K562 (cell line): ENCODE data around the gene MBOAT2. TPM values are rescaled to one million over a fixed set of nuclear protein-coding genes. Genes with fewer than 3 reads are reported as not detected.
A peak's percentile ranks its signal among the peaks of the same experiment; 100 is the strongest.

Experiments used
- ATAC-seq: fragments of 200-7000 bp; cut with Tn5 transposase; 3 replicates; pipeline ENCODE4 v1.9.1; 2020; ENCODE audit warnings: moderate library complexity
- BruUV-seq: library from RNA; stranded (reverse); fragments of 400-500 nt; replicated peaks from 2 replicates; lab custom pipeline; 2021; lab: Mats Ljungman, UMichigan
- CTCF ChIA-PET: fragments of 300-600 bp; formaldehyde crosslinking; extraction: SDS; loops from one replicate; lab custom pipeline; 2021; ENCODE audit warnings: low intra/inter-chr PET ratio; lab: Yijun Ruan, JAX
- POLR2A ChIA-PET: fragments of 300-600, 350-650 bp; sonication (Branson Sonifier 250); formaldehyde crosslinking; extraction: SDS; loops from one replicate; lab custom pipeline; 2021; ENCODE audit warnings: antibody characterized with exemption, inconsistent platforms; lab: Yijun Ruan, JAX
- DNase-seq, 4 experiments: peaks; one replicate each; pipeline versions ENCODE4 v3.0.0 to v3.0.0-alpha.2; 2011 to 2018; ENCODE audit warnings: low spot score in 3 of 4, mixed read lengths in 3 of 4; ENCODE audit errors: extremely low read depth in 1 of 4
- FAIRE-seq: peaks from 2 replicates; lab custom pipeline; 2011; peaks lifted over from hg19 to GRCh38; lab: Jason Lieb, UNC
- H2AFZ ChIP-seq: 2 replicates; pipeline ENCODE4 v1.6.0; 2011; ENCODE audit warnings: low read depth, low read length, control low read depth, inconsistent platforms
- H3K27ac ChIP-seq: fragments of 200-600 bp; 3 replicates; pipeline ENCODE4 v1.8.0; 2011; ENCODE audit warnings: low read depth, mild to moderate bottlenecking, control low read depth, inconsistent platforms, low read length, moderate library complexity, mixed read lengths; ENCODE audit errors: extremely low read depth
- H3K27me3 ChIP-seq, 2 experiments: fragments of 300-600 bp in 1 of 2; 2 replicates in 1 of 2; 3 replicates in 1 of 2; pipeline versions ENCODE4 v1.6.0 to v1.8.0; 2011; ENCODE audit warnings: inconsistent platforms in 2 of 2, low read length in 2 of 2, mild to moderate bottlenecking in 1 of 2, mixed read lengths in 1 of 2, moderate library complexity in 1 of 2; ENCODE audit not compliant: control insufficient read depth in 2 of 2, insufficient read depth in 2 of 2
- H3K36me3 ChIP-seq: fragments of 300-600 bp; 3 replicates; pipeline ENCODE4 v1.8.0; 2011; ENCODE audit warnings: mild to moderate bottlenecking, low read length, inconsistent platforms; ENCODE audit not compliant: control insufficient read depth, insufficient read depth
- H3K4me1 ChIP-seq, 2 experiments: fragments of 200-600 bp in 1 of 2; replicated peaks in 1 of 2; 2 replicates in 1 of 2; 3 replicates in 1 of 2; pipeline versions ENCODE4 v1.5.1 to v1.8.0; 2011; ENCODE audit warnings: inconsistent platforms in 2 of 2, low read length in 2 of 2, mild to moderate bottlenecking in 1 of 2, mixed read lengths in 1 of 2, moderate library complexity in 1 of 2; ENCODE audit not compliant: control insufficient read depth in 2 of 2, insufficient read depth in 2 of 2
- H3K4me2 ChIP-seq: 2 replicates; pipeline ENCODE4 v1.6.1; 2011; ENCODE audit warnings: low read length, control low read depth, inconsistent platforms, mixed read lengths; ENCODE audit not compliant: insufficient read depth
- H3K4me3 ChIP-seq: fragments of 200-600 bp; sonication (generic), shearing (Covaris generic); 2 replicates; pipeline ENCODE4 v1.5.1; 2016; ENCODE audit warnings: control low read depth, inconsistent platforms
- H3K79me2 ChIP-seq: fragments of 200-600 bp; 3 replicates; pipeline ENCODE4 v1.8.0; 2011; ENCODE audit warnings: low read length, inconsistent platforms; ENCODE audit not compliant: control insufficient read depth, insufficient read depth
- H3K9ac ChIP-seq, 2 experiments: 2 replicates each; pipeline versions ENCODE4 v1.6.0 to v1.6.1; 2011; ENCODE audit warnings: low read depth in 2 of 2, low read length in 2 of 2, control low read depth in 1 of 2, inconsistent platforms in 1 of 2, mild to moderate bottlenecking in 1 of 2, mixed read lengths in 1 of 2; ENCODE audit not compliant: insufficient read depth in 1 of 2
- H3K9me1 ChIP-seq: one replicate; pipeline ENCODE4 v1.6.0; 2011; ENCODE audit warnings: inconsistent platforms, mild to moderate bottlenecking, low read length, moderate library complexity; ENCODE audit not compliant: control insufficient read depth, insufficient read depth
- H3K9me3 ChIP-seq: replicated peaks from 2 replicates; pipeline ENCODE4 v1.5.1; 2011; ENCODE audit warnings: low read depth, low read length, inconsistent platforms; ENCODE audit not compliant: control insufficient read depth, insufficient read depth
- H4K20me1 ChIP-seq: replicated peaks from 2 replicates; pipeline ENCODE4 v1.6.1; 2011; ENCODE audit warnings: low read length, inconsistent platforms, mixed read lengths; ENCODE audit not compliant: control insufficient read depth, insufficient read depth
- C11orf30 ChIP-seq: fragments of 450-650 bp; IDR thresholded peaks from 2 replicates; pipeline ENCODE4 v1.6.1; 2016; ENCODE audit warnings: low read depth, mild to moderate bottlenecking
- CBFA2T3 ChIP-seq: fragments of 450-650 bp; IDR thresholded peaks from 2 replicates; pipeline ENCODE4 v1.6.1; 2017
- FOS ChIP-seq: IDR thresholded peaks from 3 replicates; pipeline ENCODE4 v1.6.1; 2011; ENCODE audit not compliant: insufficient read length; ENCODE audit errors: extremely low read depth
- HDAC6 ChIP-seq: IDR thresholded peaks from 2 replicates; pipeline ENCODE4 v1.6.1; 2012; ENCODE audit warnings: low read depth, mild to moderate bottlenecking, control low read depth, inconsistent platforms, low read length, moderate library complexity
- MAFG ChIP-seq: fragments of 450-650 bp; conservative IDR thresholded peaks from 2 replicates; pipeline ENCODE4 v1.6.1; 2016; ENCODE audit warnings: missing genetic modification characterization, missing compliant biosample characterization
- NFE2 ChIP-seq: IDR thresholded peaks from 2 replicates; pipeline ENCODE4 v1.6.1; 2014; ENCODE audit warnings: antibody characterized with exemption, low read depth
- TGIF2 ChIP-seq: sonication (generic); formaldehyde crosslinking; IDR thresholded peaks from 2 replicates; pipeline ENCODE4 v1.8.1; 2022; ENCODE audit warnings: mild to moderate bottlenecking, missing genetic modification reagents, moderate library complexity
- ZBTB5 ChIP-seq: fragments of 450-650 bp; IDR thresholded peaks from 2 replicates; pipeline ENCODE4 v1.6.1; 2017; ENCODE audit warnings: antibody characterized with exemption
- ZEB2 ChIP-seq: fragments of 450-650 bp; IDR thresholded peaks from 2 replicates; pipeline ENCODE4 v1.6.1; 2016
- ZNF316 ChIP-seq: fragments of 450-650 bp; IDR thresholded peaks from 2 replicates; pipeline ENCODE4 v1.6.1; 2016
- WGBS: fragments of 100-300 bp; shearing (Covaris generic); methylation state at CpG from one replicate; pipeline ENCODE4 v1.1.6; 2016; ENCODE audit warnings: low coverage, mixed read lengths; ENCODE audit not compliant: insufficient coverage; ENCODE audit errors: missing lambda C conversion rate; 5-methylcytosine and 5-hydroxymethylcytosine counted together
- in situ Hi-C: fragments of 300-500 bp; cut with MboI; formaldehyde crosslinking; loops from 4 replicates; pipeline ENCODE4 v1.15.0; 2018; ENCODE audit warnings: inconsistent platforms, mixed read lengths
- intact Hi-C: fragments of 100-400 bp; cut with micrococcal nuclease; formaldehyde crosslinking; loops from 2 replicates; pipeline ENCODE4 v1.14.2; 2022
- polyA plus RNA-seq, 8 experiments: library from polyadenylated mRNA; depleted of rRNA in 4 of 8; stranded (reverse) in 5 of 8; unstranded in 3 of 8; fragments of >200 nt; fragmentation: Nextera tagmentation in 2 of 8; fragmentation: Illumina TruSeq in 1 of 8; extraction: Ambion mirVana in 2 of 8; extraction: Trizol in 1 of 8; gene quantifications; 2 replicates each; pipeline versions ENCODE4 v1.2.1 to v1.2.3, GENCODE V29; 2011 to 2014; ENCODE audit warnings: inconsistent platforms in 1 of 8, missing spikeins in 1 of 8
- total RNA-seq, 7 experiments: library from RNA; depleted of rRNA in 6 of 7; stranded (reverse); fragments of >200 nt in 6 of 7; fragmentation: Illumina TruSeq in 2 of 7; extraction: Trizol in 2 of 7; gene quantifications; 2 replicates each; pipeline versions ENCODE4 v1.2.1 to v1.2.3, GENCODE V29; 2011 to 2021; ENCODE audit warnings: low replicate concordance in 1 of 7
- TF ChIP-seq, protein P1 (sequence below): fragments of 450-650 bp; IDR thresholded peaks from 2 replicates; pipeline ENCODE4 v1.6.1; 2018; ENCODE audit not compliant: partially characterized antibody

The MBOAT2 gene
- total and polyA plus RNA-seq, 9 of the 15 experiments (the other 6 are each of a cell fraction or from before 2014, with no cell fraction given) = 8.4 to 122 (median 27.6) TPM

DNA sequence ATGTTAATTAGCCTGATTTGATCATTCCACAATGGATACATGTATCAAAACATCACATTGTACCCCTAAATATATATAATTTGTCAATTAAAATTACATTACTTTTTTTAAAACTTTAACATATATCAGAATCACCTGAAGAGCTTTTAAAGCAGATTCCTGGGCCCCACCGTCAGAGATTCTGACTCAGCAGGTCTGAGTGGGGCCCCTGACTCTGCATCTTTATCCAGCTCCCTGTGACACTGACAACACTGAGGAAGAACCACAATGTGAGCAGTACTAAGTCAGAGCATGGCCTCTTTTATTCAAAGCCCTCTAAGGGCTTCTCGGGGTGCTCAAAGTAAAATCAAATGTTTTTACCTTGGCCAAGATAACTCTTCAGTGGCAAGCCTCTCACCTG is 175.8 kb downstream of the MBOAT2 start:
- DNase-seq = peak in 1 of 4 experiments; percentile 37
- CTCF ChIA-PET = no interaction called here
- in situ Hi-C loops = no loop called here
- Histone ChIP-seq H3K9ac (peak overlapping the region in 1 of 2 experiments; percentile 20; a peak in 1 of 4 replicates), H3K27ac (no peak overlapping the region), H3K36me3 (peaks cover 20% of the 10 kb centered on the region; the same call in 2 of the 3 replicates), H3K4me3 (no peak overlapping the region), H3K4me2 (no peak overlapping the region), H3K9me3 (no peaks in the 10 kb centered on the region), H3K9me1 (peaks cover 8% of the 10 kb centered on the region)
- WGBS = 28% methylated on average over 2 of the region's 2 CpGs
- no peak for FAIRE-seq
- TF ChIP-seq HDAC6 (no peak), MAFG (tag) (peak; percentile 32), ZEB2 (peak; percentile 18; the same call in 1 of the 2 replicates), ZNF316 (peak; percentile 58), CBFA2T3 (peak; percentile 89), TGIF2 (no peak), NFE2 (peak; percentile 53), ZBTB5 (peak; percentile 36; the same call in 1 of the 2 replicates), C11orf30 (0 out of 2 replicates have a peak, but pooled peaks have one; percentile 23), FOS (peak; percentile 72)
- TF ChIP-seq, protein P1, sequence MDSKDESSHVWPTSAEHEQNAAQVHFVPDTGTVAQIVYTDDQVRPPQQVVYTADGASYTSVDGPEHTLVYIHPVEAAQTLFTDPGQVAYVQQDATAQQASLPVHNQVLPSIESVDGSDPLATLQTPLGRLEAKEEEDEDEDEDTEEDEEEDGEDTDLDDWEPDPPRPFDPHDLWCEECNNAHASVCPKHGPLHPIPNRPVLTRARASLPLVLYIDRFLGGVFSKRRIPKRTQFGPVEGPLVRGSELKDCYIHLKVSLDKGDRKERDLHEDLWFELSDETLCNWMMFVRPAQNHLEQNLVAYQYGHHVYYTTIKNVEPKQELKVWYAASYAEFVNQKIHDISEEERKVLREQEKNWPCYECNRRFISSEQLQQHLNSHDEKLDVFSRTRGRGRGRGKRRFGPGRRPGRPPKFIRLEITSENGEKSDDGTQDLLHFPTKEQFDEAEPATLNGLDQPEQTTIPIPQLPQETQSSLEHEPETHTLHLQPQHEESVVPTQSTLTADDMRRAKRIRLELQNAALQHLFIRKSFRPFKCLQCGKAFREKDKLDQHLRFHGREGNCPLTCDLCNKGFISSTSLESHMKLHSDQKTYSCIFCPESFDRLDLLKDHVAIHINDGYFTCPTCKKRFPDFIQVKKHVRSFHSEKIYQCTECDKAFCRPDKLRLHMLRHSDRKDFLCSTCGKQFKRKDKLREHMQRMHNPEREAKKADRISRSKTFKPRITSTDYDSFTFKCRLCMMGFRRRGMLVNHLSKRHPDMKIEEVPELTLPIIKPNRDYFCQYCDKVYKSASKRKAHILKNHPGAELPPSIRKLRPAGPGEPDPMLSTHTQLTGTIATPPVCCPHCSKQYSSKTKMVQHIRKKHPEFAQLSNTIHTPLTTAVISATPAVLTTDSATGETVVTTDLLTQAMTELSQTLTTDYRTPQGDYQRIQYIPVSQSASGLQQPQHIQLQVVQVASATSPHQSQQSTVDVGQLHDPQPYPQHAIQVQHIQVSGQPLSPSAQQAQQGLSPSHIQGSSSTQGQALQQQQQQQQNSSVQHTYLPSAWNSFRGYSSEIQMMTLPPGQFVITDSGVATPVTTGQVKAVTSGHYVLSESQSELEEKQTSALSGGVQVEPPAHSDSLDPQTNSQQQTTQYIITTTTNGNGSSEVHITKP = no peak
- TF ChIP-seq, all 486 proteins: peak for 8
- ATAC-seq = peak; percentile 68
- intact Hi-C loops = no loop called here
- POLR2A ChIA-PET = interaction anchor here (0.6 to 1.9 kb wide), 3 partner anchors 8 to 501 kb away, joined by 3 to 8 read pairs (median 3); no protein-coding TSS in a partner anchor
- Histone ChIP-seq H3K4me1 (peaks cover 4 to 12% of the 10 kb centered on the region in 2 experiments; a peak in 2 of 5 replicates), H3K27me3 (no peaks in the 10 kb centered on the region), H4K20me1 (no peaks in the 10 kb centered on the region; the same call in 1 of the 2 replicates), H2AFZ (no peak overlapping the region), H3K79me2 (peaks cover 51% of the 10 kb centered on the region)
- BruUV-seq = no TSS peak
